Progenitor cell of endocrine pancreas (in vitro differentiated cells): ENCODE measurements around the gene DHRS4L2. TPM values are rescaled to one million over a fixed set of nuclear protein-coding genes. Genes with fewer than 3 reads are reported as not detected.
"Not testable (repeated sequence)": the region's sequence is repeated elsewhere in the genome, so short reads cannot be mapped to it uniquely, and the experiment has no call there.

Source experiments
- DNase-seq: peaks from one replicate; pipeline ENCODE4 v3.0.0; 2021; ENCODE audit warnings: low spot score; ENCODE audit not compliant: unreplicated experiment
- H3K27ac Mint-ChIP-seq: 2 replicates; pipeline ENCODE4 v1.8.0; 2021; ENCODE audit warnings: mild to moderate bottlenecking, moderate library complexity, mixed read lengths
- H3K27me3 Mint-ChIP-seq: 2 replicates; pipeline ENCODE4 v1.8.0; 2021; ENCODE audit warnings: mixed read lengths
- H3K36me3 Mint-ChIP-seq: 2 replicates; pipeline ENCODE4 v1.8.0; 2022; ENCODE audit warnings: mixed read lengths; ENCODE audit not compliant: insufficient read depth
- H3K4me1 Mint-ChIP-seq: 2 replicates; pipeline ENCODE4 v1.8.0; 2021; ENCODE audit warnings: low read depth, mixed read lengths
- H3K4me3 Mint-ChIP-seq: 2 replicates; pipeline ENCODE4 v1.8.0; 2021; ENCODE audit warnings: low read depth, mild to moderate bottlenecking, moderate library complexity, mixed read lengths
- H3K9me3 Mint-ChIP-seq: 2 replicates; pipeline ENCODE4 v1.8.0; 2021; ENCODE audit warnings: low read depth, mixed read lengths
- CTCF ChIP-seq: fragments of 200-600 bp; sonication (generic); IDR thresholded peaks from one replicate; pipeline ENCODE4 v1.5.0; 2021; ENCODE audit warnings: antibody characterized with exemption, mild to moderate bottlenecking; ENCODE audit not compliant: unreplicated experiment
- total RNA-seq: library from RNA; stranded (reverse); gene quantifications from 2 replicates; pipeline ENCODE4 v1.2.1, GENCODE V29; 2021

DHRS4L2 gene
- total RNA-seq, 1 donor from 2014 or later = 12.2 TPM

GRCh38 chr14:24031331-24031730 lies 42.6 kb downstream of the DHRS4L2 start:
- peaks cover 27% of the 10 kb centered on the region for H3K9me3 Mint-ChIP-seq
- not testable (repeated sequence) for H3K27me3 Mint-ChIP-seq

GRCh38 chr14:24032727-24033418 lies 44.1 kb downstream of the DHRS4L2 start:
- no peak for TF ChIP-seq CTCF
- no peak overlapping the region for H3K4me3 Mint-ChIP-seq
- H3K27me3 Mint-ChIP-seq = no peaks in the 10 kb centered on the region
- H3K9me3 Mint-ChIP-seq = peaks cover 14% of the 10 kb centered on the region
- H3K4me1 Mint-ChIP-seq = peaks cover 4% of the 10 kb centered on the region
- no peak for DNase-seq
- H3K36me3 Mint-ChIP-seq = no peaks in the 10 kb centered on the region
- H3K27ac Mint-ChIP-seq = no peak overlapping the region

More at GRCh38 chr14:24031331-24031730, 42.6 kb downstream of the DHRS4L2 start:
- DNase-seq, H3K4me1 Mint-ChIP-seq, H3K36me3 Mint-ChIP-seq, H3K4me3 Mint-ChIP-seq, H3K27ac Mint-ChIP-seq: not testable (repeated sequence)

- Mint-ChIP-seq H3K27ac (peak overlapping the region; percentile 77), H3K4me3 (peak overlapping the region; percentile 93)
- H3K36me3 Mint-ChIP-seq, H3K4me1 Mint-ChIP-seq, H3K27me3 Mint-ChIP-seq, DNase-seq, H3K9me3 Mint-ChIP-seq: not testable (repeated sequence)
- peak; percentile 22 for TF ChIP-seq CTCF
Observed at GRCh38 chr14:24035769-24036168, 47.0 kb downstream of the DHRS4L2 start.

GRCh38 chr14:24036169-24036962 lies 47.6 kb downstream of the DHRS4L2 start:
- DNase-seq = peak; percentile 56
- H3K4me1 Mint-ChIP-seq = peaks cover 4% of the 10 kb centered on the region
- H3K27me3 Mint-ChIP-seq = no peaks in the 10 kb centered on the region
- peak overlapping the region; percentile 93 for H3K4me3 Mint-ChIP-seq
- H3K9me3 Mint-ChIP-seq = peaks cover 1% of the 10 kb centered on the region
- peak; percentile 76 for TF ChIP-seq CTCF
- H3K27ac Mint-ChIP-seq = peak overlapping the region; percentile 92
- no peaks in the 10 kb centered on the region for H3K36me3 Mint-ChIP-seq

- H3K4me3 Mint-ChIP-seq = peak overlapping the region; percentile 93
- H3K36me3 Mint-ChIP-seq, H3K9me3 Mint-ChIP-seq, H3K27me3 Mint-ChIP-seq, H3K4me1 Mint-ChIP-seq, DNase-seq: not testable (repeated sequence)
- peak overlapping the region; percentile 92 for H3K27ac Mint-ChIP-seq
Observed at GRCh38 chr14:24036963-24037657, 48.4 kb downstream of the DHRS4L2 start.

GRCh38 chr14:24037658-24038037 lies 48.9 kb downstream of the DHRS4L2 start:
- no peak for TF ChIP-seq CTCF
- H3K9me3 Mint-ChIP-seq = no peaks in the 10 kb centered on the region
- no peak overlapping the region for H3K27ac Mint-ChIP-seq
- H3K27me3 Mint-ChIP-seq = no peaks in the 10 kb centered on the region
- no peak overlapping the region for H3K4me3 Mint-ChIP-seq
- DNase-seq = no peak
- peaks cover 4% of the 10 kb centered on the region for H3K4me1 Mint-ChIP-seq
- no peaks in the 10 kb centered on the region for H3K36me3 Mint-ChIP-seq
